Iris pigment epithelial cell (primary cell): ENCODE measurements around the gene ETNPPL.

Experiments
- DNase-seq: peaks from one replicate; pipeline ENCODE4 v3.0.0-alpha.2; 2011; ENCODE audit warnings: low read depth

ETNPPL gene

GRCh38 chr4:108696160-108696559 is 66.7 kb downstream of the ETNPPL start:
- no peak for DNase-seq

GRCh38 chr4:108695062-108695461 is 67.8 kb downstream of the ETNPPL start:
- DNase-seq = no peak

DNA sequence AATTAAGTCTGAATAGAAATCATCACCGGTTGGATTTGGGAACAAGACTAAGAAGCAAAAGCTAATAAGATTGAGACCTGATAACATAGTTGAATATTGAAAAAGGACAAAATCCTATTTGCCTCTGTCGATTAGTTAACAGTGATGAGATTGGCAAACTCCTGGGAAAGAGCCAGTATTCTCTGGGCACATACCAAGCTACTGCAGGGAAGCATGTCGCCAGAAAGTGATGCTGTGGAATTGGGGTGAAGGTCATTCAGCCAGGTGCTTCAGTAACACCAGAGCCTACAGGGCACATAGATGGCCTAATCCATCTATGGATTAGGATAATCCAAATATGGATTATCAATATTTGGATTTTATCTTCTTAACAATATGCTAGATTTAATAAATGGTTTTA is 68.4 kb downstream of the ETNPPL start:
- DNase-seq = no peak

DNA sequence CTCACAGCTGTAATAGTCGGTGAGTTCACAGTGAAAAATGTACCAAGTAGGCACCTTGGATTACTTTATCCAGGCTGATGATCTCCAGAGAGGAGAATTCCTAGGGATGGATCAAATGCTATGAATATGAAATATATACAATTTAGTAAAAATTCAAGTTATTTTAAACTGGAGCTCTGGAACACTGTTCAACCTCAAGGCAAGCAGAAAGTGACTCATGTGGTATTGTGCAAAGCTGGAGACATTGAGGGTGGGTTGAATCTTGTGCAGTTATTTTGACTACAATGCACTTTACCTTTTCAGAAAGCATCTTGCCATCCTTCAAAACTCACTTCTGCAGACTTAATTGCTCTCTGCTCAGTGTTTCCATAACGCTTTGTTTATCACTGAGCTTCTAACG is 69.0 kb downstream of the ETNPPL start:
- peak; percentile 61 for DNase-seq

- DNase-seq = peak; percentile 23
Observed at GRCh38 chr4:108693211-108693610, 69.6 kb downstream of the ETNPPL start.
